Fibroblast of the conjunctiva (primary cell): Measurements from ENCODE around the gene IL2RA.

Source experiments
- DNase-seq: peaks from one replicate; pipeline ENCODE4 v3.0.0-alpha.2; 2010; ENCODE audit warnings: low read depth

The IL2RA gene

DNA sequence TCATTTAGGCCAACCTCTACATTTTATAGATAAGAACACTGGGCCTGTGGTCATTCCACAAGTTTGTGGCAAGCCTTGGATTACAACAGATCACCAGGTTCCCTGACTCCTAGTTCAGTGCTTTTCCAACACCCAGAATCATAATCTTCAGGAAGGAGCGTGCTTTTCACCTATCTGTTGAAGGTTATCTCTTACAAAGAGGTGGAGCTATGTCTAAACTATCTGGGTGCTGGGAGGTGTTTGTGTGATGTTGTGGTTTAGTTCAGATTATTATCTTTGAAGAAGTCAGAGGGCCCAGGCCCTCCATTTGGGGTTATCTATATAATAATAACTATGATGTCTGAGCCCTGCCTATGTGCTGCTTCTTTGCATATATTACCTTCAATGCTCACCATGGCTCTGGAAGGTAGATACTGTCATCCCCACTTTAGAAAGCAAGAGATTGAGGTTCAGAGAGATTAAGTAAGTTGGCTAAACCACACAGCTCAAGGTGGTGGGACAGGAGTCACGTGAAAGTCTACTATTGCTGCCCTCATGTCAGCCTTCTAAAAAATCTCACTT is 24.0 kb downstream of the IL2RA start:
- no peak for DNase-seq

GRCh38 chr10:6037422-6037821 is 24.7 kb downstream of the IL2RA start:
- no peak for DNase-seq

GRCh38 chr10:6036861-6037321 is 25.3 kb downstream of the IL2RA start:
- DNase-seq = no peak

- no peak for DNase-seq
Observed at GRCh38 chr10:6035931-6036575, 26.1 kb downstream of the IL2RA start.

DNA sequence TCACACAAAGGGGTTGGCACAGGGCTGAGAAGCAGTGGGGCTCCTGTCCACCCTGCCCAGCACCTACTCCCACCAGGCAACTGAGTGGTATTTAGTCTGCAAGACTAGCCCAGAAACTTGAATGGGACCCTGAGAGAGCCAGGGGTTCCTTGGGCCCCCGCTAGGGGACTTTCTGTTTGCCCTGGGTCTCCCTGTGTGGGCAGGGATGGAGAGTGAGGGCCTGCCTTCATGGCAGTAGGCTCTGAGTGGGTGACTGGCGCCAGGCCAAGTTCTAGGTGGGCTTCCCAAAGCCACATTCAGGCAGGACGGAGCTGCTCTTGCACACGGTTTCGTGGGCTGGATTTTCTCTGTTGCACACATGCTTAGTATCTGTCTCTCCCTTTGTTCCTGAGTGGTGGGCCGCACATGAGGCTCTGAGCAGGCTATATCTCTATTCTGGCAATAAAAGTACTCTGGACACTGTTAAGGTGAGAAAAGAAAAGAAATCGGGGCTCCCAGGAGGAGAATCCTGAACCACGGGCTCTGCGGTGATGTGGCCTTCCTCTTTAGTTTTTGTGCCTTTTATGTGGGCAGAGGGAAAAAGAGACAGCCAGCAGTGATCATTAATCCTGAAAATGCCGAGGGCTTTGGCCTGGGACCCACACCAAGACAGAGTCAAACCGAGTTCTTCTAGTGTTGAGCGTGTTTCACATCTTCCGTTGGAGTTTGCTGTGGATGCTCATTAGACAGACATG is 26.9 kb downstream of the IL2RA start:
- DNase-seq = no peak

GRCh38 chr10:6034371-6034770 is 27.8 kb downstream of the IL2RA start:
- DNase-seq = no peak

DNA sequence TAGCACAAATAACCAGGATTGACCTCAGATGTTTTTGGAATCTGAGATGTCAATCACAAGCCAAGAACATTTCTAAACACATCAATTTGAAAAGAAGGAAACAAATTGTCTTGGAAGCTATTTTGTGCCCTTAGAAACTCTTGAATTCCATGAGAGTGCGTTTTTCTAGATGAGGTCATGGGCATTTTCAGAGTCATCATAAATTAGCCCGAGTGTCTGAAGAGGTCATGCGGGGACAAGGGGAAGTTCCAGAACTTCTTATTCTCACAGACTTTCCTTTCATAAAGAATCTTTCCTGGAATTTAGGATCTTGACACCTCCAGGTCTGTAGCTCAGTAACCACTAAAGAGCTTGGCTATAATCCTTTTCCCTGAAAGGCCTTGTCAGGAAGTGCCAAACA is 28.2 kb downstream of the IL2RA start:
- no peak for DNase-seq

- no peak for DNase-seq
Observed at GRCh38 chr10:6030940-6031339, 31.2 kb downstream of the IL2RA start.

DNA sequence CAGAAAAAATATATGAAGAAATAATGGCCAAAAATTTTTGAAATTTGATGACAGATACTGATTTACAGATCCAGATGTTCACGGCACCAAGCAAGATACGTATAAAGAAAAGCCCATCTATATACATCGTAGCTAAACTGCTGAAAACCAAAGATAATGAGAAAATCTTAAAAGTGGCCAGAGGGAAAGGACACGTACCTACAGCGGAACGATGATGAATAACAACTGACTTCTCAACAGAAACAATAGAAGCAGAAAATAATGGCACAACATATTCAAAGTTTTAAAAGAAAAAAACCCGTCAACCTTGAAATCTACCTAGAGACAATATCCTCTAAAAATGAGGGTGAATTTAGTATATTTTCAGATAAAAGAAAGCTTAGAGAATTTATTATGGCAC is 31.9 kb downstream of the IL2RA start:
- no peak for DNase-seq

DNA sequence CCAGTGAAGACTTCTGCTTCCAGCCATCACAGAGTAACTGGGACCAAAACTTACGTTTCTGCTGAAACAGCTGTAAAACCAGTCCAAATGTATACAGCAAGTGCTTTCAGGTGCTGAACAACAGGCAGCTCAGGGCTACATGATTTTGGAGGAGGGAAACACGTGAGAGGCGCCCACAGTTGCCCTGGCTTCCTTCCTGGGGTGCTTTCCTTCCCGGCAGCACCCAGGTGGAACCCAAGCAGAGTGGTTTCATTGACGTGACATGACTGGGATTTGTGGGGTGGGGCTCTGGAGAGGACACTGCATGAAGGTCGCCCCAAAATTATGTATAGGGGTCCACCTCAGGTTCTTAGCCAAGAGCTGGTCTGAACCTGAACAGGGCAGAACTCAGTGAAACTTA is 34.2 kb downstream of the IL2RA start:
- no peak for DNase-seq

- no peak for DNase-seq
Observed at GRCh38 chr10:6025683-6026255, 36.4 kb downstream of the IL2RA start.

GRCh38 chr10:6024334-6024682 is 37.9 kb downstream of the IL2RA start:
- no peak for DNase-seq

DNA sequence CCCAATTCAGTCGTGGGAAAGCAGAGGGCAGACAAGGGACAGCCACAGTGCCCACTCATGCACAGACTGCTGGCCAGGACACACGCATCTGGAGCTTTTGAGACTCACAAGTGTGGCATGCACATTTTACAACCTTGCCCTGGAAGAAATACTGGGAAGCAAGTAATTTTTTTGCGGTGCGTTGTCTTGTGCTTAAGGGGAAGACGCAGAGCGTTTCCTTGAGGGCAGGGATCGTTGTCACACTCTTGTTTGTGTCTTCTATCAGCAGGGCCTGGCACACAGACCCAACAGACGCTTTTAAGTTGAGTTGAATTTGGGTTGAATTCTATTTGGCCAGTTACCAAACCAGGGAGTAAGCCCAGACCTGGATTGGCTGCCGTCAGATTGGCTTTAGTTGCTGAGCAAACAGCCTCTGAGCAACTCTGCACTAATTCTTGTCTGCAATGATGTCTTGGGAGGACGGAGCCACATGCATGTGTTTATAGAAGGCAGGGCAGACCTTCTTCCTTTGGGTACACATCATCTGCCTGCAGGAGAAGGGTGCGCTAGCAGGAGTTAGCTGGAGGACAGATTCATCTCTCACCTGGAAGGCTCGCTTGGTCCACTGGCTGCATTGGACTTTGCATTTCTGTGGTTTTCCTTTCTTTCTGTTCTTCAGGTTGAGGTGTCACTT is 38.4 kb downstream of the IL2RA start:
- no peak for DNase-seq

GRCh38 chr10:6022660-6023059 is 39.5 kb downstream of the IL2RA start:
- no peak for DNase-seq

DNA sequence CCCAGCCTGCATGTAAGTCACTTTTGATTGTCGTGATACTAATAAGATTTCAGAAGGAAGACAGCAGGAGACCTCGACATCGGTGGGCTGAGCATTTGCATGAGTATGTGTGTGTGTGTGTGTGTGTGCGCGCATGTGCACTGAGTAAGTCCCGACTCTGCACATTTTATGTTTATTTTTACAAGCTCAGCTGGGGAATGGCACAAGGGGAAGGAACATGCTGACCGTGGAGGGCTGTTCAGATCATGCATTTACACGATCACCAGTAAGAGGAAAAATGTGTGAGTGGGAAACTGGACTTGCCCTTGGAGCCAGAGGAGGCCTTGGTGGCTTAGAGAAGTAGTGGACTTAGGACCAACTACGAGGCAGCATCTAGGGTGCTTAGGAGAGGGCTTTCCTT is 41.3 kb downstream of the IL2RA start:
- no peak for DNase-seq

GRCh38 chr10:6019796-6020195 is 42.4 kb downstream of the IL2RA start:
- no peak for DNase-seq

- DNase-seq = no peak
Observed at GRCh38 chr10:6019010-6019782, 43.0 kb downstream of the IL2RA start.

DNA sequence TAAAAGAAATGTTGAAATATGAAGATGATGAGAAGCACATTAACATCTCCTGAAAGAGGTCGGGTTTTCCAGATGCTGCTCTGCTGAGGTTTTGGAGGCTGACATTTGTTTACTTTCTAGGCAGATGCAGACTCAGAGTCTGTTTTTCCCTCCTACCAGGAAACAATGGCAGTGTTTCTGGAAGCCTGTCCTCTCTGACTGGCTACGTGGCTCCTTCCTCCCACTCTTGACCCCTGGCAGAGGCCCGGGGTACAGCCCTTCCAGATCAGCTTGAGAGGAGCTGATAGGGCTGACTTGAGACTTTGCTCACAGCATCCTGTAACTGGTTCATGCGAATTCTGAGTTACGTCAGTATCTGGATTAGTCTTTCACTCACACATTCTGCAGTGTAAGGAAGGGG is 43.7 kb downstream of the IL2RA start:
- no peak for DNase-seq

DNA sequence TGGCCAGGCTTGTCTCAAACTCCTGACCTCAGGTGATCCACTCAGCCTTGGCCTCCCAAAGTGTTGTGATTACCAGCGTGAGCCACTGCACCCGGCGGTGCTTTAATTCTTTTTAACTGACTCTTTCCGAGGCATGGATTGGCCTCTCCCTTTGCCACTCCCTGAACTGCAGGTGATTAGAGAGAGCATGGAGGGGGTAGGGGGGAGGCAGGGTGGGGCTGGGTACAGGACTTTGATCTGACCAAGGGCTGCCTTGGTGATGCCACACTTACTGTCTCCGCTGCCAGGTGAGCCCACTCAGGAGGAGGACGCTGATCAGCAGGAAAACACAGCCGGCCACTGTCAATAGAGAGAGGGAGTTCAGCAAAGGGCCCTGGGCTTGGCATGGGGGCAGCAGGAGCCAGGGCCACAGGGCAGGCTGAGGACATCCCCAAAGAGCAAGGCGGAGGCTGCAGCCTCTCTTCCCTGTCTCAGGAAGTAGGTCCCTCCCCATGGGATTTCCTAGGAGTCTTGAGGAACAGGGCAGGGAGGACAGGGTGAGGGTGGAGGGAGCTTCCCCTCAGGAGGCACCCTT is 44.3 kb downstream of the IL2RA start:
- no peak for DNase-seq

DNA sequence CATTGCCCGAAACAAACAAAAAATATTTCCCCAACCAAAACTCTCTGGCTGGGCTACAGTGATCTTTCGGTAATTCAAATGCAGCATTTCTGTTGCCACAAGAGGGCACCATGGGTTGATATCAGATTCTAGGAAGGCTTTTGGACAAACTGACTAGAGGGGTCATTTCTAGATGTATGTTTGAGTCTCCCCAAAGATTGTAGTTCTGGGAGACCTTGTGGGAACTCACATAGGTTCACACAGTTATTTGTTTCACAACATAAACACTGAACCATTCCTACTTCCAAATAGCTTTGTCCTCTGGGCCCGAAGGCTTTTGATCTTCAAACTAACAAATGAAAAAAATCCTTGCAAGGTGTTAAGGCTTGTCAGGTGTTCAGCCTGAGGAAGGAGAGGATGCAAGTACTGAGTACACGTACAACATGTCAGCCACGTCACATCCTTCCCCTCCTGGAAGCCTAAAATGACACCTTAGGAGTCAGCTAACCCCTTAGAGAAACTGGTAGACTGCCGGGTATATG is 47.9 kb downstream of the IL2RA start:
- no peak for DNase-seq
